Right lung (tissue), 5 donors: ENCODE data around the gene NUMA1. TPM values are rescaled to one million over a fixed set of nuclear protein-coding genes. Genes with fewer than 3 reads are reported as not detected.

Experiments
- DNase-seq, 2 donors: peaks; one replicate each; pipeline ENCODE4 v3.0.0-alpha.2; 2013
- polyA plus RNA-seq, 5 donors: library from polyadenylated mRNA; unstranded; fragments of 120-200 nt; gene quantifications; one replicate each; pipeline versions ENCODE4 v1.2.1 to v1.2.3, GENCODE V29; 2013; ENCODE audit warnings: inconsistent platforms in 1 of 5, low replicate concordance in 1 of 5; ENCODE audit not compliant: insufficient read length in 5 of 5, insufficient read depth in 1 of 5

Gene NUMA1
- polyA plus RNA-seq, 5 donors: 285 to 353 (median 311) TPM

DNA sequence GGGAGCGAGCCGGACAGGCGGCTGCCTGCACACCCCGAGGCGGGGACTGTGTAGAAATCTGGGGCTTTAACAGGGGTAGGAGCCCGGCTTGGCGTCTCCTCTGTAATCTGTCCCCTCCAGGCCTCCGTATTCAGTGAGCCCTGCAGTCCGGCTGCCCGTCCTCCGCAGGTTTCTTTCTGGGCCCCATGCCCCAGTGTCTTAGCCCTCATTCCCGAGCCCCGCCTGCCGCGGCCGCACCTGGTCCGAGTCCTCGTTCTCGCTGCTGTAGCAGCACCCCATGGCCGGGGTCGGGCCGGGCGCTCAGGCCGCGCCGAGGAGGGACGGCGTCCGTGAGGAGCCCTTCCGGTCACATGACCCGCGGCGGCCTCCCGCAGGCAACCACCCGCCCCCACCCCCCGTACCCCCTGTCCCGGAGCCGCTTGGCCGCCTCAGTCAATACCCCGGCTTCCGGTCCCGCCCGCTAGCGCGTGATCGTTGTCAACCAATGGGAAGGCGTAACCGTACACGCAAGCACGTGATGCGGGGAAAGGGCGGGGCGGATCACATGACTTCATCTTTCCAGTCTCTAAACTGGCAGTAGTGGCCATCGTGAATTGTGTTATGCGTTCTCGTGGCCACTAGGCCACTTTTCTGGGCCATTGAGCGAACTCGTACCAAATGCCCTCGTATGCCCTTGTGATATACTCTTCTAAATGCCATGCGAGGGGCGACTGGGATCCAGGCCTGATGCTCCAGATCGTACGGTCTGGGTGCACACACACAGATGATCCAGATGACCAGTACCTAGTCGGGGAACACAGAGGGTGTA is 22.8 kb upstream of the NUMA1 start, which contains the start of gene LAMTOR1:
Gene LAMTOR1, minus strand, starts transcription at position 352 of the 808 bp plus-strand sequence. Its CDS starts 73 bp downstream, at position 279.
- peak; percentile 98 for DNase-seq

DNA sequence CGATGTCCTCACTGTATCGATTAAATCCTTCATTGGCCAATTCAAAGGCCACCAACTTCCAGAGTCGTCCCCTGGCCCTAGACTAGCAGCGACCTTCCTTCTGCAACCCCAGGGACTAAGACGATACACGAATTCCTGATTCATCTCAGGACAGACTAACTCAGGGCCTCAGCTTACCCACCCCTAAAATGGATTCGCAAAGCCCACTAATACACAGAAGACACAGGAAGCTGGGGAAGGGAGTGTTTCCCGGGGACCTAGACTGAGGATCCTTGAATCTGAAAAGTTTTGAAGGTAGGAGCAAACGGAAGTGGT is 22.2 kb upstream of the NUMA1 start:
- no peak for DNase-seq

DNA sequence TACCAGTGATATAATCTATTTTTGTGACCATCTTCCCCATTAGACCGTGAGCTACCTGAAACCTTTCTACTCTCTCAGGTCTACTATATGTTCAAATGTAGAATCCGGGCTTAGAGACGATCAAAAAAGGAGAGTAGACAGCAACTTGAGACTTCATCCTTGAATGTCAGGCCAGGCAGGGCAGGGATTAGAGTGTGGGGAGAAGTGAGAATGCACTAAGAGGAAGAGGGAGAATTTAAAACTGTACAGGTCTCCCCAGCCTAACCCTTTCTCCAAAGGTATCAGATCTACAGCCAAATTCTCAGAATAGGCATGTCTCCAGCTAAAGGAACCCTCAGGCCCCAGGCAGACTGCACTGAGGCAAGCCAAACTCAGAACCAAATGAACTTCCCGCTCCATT is 21.8 kb upstream of the NUMA1 start:
- no peak for DNase-seq

DNA sequence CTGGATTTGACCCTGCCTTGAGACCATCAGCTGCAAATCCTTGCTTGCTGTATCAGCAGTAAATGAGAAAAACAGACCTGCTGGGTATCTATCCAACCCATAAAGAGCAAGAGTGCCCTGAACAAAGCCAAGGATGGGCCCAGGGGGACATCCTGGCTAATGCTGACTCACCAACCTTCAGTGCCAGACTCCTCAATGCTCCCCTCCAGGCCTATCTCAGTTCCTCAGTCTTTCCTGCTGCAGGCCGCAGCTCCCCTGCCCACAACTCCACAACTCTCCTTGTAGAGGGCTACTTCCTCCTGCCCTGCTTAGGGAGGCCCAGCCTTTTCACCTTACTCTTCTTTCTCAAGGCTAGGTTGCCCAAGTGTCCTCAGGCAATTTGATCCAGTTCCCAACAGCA is 20.1 kb upstream of the NUMA1 start:
- DNase-seq: no peak

DNA sequence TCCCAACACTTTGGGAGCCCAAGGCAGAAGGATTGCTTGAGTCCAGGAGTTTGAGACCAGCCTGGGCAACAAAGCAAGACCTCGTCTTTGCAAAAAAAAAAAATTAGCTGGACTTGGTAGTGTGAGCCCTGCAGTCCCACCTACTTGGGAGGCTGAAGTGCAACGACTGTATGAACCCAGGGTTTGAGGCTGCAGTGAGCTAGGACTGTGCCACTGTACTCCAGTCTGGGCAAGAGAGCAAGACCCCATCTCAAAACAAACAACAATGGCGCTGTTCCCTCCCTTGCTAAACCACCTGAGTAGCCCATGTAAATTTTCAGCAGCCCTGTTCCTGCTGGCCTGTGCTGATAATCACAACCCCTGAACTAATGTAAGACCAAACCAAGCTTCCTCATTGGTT is 19.7 kb upstream of the NUMA1 start:
- no peak for DNase-seq

DNA sequence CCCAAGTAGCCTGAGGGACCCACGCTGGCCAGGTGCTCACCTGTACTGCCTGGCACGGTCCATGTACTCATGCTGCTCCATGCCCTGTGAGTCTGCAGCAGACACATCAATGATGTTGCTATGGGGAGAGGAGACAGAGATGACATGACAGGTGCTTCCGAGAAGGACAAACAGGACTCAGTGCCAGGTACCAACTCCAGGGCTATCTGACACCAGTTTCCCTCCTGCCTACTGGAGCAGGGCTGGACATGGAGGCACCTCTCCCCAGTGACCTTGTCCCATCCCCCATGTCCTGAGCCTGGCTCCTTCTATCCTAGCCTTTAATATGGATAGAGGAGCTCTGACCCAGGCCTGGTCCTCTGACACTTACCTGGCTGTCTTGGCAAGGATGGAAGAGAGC is 18.4 kb upstream of the NUMA1 start:
- no peak for DNase-seq

DNA sequence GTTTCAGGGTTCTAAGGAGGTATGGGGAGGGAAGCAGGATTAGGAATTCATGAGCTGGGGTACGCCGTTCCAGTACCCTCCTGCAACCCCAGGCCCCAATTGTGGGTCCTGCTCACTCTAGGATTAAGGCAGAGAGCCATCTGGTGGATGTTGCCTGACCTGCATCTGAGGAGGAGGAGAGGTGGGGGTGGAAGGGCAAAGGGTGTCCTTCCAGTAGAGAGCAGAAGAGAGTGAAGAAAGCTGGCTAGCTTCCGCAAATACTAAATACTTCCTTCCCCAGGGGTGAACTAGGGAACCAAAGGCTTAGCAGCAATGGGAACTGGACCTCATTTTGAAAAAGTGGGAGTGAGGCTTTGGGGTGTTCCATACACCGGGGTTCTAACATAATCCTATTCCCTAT is 10.9 kb upstream of the NUMA1 start:
- DNase-seq: no peak

DNA sequence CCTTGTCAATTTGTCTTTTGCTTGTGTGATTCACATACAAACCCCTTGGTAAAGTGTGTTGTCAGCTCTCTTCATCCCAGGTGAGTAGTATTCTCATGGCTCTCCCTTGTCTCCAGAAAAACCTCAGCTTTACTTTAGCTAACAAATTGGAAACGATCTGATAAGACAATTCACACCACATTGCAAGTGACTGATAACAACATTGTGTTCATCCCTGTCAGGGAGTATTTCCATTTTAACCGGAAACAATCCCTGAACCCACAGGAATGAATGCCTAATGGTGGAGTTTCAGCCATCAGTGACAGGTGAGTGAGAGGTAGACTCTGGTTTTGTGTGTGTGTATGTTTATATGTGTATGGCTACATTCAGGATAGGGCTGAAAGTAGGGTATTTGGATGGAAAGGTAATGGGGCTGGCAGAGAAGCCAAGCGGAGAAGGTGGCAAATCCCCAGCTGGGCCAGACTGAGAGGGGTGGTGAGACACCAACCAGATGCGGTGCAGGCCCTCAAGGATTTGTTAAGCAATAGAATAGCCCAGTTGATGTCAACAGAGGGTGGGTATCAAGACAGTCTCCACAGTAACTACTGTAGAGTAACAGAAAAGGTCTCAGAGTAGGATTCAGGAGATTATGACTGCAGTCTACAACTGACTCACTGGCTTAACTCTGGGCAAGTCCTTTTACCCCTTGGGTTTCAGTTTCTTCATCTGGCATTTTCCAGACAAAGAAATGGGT is 7.9 kb upstream of the NUMA1 start:
- no peak for DNase-seq

DNA sequence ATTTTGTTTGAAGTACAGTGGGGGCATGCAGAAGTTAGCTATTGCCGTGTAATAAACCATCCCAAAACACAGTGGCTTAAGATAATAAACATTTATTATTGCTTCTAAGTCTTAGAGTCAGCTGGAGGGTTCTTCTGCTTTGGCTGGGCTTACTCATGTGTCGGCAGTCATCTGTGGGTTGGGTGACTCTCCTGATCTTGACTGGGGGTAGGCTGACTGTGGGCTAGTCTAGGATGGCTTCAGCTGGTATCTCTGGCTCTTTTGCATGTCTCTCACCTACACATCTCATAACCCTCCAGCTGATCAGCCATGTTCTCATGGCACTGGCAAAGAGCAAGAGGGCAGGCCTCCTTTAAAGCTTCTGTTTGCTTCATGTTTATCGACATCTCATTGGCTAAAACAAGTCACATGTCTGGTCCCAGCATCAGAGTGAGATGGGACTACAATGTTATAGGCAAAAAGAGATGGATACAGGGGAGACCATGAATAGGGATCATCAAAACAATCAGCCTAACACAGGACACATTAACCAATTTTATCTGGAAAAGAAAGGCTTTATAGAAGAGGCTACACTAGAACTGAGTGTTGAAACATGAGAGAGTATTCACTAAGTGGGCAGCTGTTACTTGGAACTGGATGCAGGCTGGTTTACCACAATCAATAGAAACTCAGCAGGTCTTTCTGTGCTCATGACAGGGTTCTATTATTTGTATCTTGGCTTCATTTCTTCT is 5.4 kb upstream of the NUMA1 start:
- no peak for DNase-seq

DNA sequence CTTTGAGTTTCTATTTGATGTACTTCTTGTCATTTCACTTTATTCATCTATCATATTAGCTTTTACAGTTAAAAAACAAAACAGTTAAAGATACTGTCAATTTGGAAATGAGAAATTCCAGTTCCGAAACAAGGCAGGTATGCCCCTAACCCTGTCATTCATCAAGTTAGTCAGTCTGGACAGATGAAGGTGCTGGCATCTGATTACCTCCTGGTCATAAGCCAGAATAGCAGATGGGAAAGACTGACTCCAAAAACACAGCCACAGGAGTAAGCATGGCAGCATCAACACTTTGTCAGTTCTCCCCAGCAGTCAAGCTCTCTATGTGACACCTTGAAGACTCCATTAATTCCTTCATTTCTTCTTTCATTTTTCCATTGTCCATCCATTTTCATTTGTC is 4.6 kb upstream of the NUMA1 start:
- DNase-seq: no peak

DNA sequence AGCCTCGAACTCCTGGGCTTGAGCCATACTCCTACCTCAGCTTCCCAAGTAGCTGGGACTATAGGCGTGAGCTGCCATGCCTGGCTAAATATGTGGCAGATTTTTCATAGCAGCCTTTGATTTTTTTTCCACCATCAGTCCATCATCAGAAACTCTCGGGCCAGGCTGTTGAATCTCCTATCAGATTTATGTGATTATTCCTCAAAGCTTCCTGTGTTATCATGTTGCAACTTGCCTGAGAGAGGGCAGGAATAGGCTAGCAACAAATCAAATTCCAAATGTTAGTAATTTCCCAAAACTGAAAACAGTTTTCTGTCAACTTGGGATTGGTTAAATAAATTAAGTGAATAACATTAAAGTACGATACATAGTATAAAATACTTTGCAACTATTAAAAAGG is 3.7 kb upstream of the NUMA1 start:
- DNase-seq: no peak

DNA sequence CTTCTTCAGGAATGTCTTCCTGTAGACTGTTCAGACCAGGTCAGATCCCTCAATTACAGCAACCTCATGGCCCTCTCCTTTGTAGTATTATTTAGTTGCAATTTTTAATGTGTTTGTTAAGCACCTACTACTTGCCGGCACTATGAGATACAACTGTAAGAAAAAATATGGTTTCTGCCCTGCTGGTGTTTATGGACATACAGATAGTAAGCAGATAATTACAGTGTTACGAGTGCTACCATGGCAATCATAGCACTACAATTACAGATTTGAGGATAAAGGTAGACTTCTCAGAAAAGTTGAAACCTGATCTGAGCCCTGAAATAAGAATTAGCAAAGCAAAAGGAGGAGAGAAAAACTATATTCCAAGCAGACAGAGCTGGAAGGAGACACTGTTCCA is 3.1 kb upstream of the NUMA1 start:
- DNase-seq: no peak

DNA sequence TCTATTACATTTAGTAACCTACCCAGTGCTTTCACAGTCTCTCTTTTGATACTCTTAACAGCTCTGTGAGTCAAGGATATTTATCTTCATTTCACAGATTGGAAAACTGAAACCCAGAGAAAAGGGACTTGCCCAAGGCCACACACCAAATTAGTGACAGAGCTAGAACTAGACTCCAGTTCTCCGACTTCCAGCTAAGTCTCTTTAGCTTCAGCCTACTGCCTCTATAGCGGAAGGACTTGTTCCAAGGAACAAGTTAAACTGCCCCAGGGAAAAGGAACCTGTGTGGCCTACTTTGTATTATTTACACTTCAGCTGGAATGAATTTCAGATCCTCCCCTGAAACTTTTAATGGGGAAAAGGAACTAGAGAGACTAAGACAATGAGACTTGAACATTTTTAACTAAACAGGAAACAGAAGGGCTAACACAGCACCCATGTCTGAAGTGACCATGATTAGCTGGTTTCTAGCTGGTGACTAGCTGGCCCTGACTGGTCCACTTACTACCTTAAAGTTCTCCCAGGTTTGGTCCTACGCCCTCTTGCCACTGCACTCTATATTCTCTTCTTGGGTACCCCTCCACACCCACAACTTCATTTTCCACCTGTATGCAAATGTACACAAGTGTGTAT is 1.6 kb upstream of the NUMA1 start:
- DNase-seq: no peak

DNA sequence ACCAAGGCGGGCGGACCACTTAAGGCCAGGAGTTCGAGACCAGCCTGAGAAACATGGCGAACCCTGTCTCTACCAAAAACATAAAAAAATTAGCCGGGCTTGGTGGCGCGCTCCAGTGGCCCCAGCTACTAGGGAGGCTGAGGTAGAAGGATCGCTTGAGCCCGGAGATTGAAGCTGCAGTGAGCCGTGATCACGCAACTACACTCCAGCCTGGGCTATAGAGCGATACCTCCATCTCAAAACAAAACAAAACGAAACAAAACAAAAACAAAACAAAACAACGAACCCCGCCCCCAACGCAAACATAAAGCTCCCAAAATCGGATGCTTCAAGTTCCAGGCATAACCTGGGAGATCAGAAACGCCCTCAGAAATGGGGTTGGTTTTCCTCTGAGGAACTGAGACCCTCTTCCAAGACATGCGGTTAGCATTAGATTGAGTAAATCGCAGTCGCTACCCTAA is 872 bp upstream of the NUMA1 start:
- DNase-seq: no peak

DNA sequence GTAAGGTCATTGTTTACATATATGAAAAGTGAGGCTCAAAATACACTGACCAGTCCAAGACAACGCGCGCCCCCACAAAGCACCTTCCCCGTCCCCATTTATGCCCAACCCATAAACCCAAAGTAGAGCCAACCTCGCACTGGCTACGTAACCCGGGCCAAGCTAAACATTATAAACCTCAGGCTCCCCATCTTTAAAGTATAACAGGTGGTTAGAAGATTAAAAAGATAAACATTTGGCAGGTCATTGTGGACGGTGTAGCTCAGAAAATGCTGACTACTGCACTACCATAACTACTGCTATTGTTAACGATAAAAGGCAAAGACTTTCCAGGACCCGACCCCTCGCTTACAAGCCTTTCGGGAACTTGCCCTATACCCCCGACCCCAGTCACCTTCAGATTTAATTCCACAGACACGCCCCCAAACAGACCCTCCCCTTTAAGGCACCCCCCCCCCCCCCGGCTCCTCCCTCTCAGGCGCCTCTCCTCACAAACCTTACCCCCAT is 470 bp downstream of the NUMA1 start:
- DNase-seq: no peak

DNA sequence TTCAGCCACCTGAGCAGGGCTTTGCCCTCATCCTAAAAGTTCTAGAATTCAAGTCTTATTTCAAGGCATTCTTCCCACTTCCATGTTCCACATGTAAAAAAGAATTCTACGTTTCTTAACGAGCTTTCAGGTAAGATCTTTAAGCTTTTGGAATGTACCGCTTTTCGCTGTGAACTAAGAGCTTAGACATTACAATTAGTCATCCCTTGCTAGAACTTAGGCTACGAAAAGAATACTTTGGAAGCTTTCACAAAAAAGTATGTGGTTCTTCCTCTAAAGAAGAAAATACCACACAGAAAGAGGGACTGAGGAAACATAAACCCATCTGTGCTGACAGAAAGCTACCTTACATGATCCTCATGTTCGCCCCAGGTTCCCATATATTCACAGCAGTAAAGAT is 1.9 kb downstream of the NUMA1 start:
- no peak for DNase-seq

DNA sequence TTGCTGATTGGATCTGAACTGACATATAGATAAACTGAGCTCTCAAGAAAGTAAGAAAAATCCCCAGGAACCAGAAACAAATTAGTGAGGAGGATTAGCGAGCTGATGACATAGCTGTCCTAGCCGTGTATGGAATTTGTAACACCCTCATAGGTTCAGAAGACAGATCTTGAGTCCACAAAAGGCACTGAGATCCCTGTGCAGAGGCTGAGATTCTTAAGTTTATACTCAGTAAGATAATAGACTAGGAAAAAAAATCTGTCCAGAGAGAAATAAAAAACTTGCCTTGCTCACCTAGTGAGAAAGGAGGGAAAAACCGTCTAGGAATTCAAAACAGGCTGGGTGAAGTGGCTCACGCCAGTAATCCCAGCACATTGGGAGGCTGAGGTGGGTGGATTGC is 4.6 kb downstream of the NUMA1 start:
- DNase-seq: no peak

DNA sequence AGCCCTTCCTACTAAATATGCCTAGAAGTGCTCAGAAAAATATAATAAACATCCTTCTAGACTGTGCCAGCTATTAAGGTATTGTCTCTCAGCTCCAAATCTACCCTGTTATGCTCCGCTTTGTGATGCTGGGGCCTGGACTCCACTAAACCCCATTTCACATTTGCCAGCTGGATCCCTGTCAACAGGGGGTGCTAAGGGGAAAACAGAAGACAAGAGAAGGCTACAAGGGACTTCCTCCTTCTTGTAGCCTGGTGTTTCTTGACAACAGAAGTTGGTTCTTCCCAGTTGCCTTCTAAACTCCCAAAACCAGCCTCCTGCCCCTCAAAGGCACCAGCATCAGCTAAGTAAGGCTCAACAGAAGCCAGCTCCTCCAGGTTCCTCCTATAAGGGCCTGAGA is 5.2 kb downstream of the NUMA1 start:
- no peak for DNase-seq

DNA sequence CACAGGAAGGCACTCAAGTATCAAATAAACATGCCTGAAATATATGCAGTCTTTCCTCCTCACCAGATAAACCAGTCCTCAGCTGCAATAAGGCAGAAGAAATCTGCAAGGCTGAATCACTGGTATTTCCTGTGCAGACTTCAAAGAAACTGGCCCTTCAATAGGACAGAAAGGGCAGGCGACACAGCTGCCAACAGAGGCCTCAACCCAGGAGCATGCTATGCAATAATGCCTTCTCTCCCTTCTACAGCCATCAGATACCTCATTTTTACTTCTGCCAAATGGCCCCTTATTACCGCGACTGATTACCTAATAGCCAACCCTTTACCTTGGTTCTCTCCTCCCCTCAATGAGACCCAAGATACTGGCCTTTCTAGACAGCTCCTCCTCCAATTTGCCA is 8.0 kb downstream of the NUMA1 start:
- DNase-seq: no peak

DNA sequence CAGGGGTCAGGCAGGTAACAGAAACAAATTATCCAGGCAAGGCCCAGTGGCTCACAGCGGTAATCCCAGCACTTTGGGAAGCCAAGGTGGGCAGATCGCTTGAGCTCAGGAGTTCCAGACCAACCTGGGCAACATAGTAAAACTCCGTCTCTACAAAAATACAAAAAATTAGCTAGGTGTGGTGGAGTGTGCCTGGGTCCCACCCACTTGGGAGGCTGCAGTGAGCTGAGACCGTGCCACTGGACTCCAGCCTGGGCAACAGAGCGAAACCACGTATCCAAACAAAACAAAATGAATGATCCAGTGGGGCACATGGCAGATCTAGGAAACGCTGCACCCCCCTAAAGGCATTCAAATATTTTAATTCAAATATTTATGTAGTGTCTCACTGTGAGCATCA is 9.9 kb downstream of the NUMA1 start:
- DNase-seq: no peak

DNA sequence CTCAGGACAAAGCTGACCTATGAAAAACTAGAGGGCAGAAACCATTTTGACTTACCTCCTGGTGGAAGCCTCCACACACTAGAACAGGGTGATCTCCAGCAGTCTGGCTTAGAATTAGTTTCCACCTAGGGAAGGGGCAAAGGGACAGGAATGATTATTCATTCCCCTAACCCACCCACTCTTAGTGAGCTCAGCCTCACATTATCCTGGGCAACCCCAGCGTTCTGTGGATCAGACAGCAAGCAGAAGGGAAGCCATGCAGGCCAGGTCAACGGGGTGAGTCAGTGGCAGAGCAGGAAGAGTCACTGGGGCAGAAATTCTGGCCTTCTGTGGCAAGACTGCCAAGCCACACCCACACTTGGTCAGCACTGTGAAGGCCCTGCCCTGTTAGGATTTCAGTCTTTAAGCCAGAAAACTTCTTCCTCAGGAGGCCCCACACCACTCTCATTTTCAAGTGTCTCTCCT is 10.5 kb downstream of the NUMA1 start:
- no peak for DNase-seq

DNA sequence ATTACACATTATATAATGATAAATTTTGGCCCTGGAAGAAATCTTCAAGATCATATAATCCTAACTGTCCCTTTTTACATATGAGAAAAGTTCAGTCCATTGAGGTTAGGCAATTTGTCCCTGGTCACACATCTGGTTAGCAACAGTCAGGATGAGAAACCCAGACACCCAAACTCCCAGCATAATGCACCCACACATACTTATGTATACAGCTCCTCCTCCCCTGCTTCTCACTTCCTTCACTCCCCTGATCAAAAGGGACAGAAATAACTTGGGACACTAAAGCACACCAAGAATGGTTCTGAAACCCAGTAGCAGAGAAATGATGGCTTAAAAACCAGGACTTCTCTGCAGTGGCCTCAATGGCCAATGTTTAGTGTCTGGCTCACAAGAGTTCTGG is 11.1 kb downstream of the NUMA1 start:
- no peak for DNase-seq
